HG02943 (cell line): ENCODE results near the gene PDSS2.
"Not testable (repeated sequence)": the region's sequence is repeated elsewhere in the genome, so short reads cannot be mapped to it uniquely, and the experiment has no call there.

Experiments
- ATAC-seq: cut with Tn5 transposase; IDR thresholded peaks from one replicate; pipeline ENCODE4 v1.9.1; 2021; ENCODE audit warnings: mild to moderate bottlenecking, low read depth, moderate library complexity; ENCODE audit not compliant: unreplicated experiment

PDSS2 gene

DNA sequence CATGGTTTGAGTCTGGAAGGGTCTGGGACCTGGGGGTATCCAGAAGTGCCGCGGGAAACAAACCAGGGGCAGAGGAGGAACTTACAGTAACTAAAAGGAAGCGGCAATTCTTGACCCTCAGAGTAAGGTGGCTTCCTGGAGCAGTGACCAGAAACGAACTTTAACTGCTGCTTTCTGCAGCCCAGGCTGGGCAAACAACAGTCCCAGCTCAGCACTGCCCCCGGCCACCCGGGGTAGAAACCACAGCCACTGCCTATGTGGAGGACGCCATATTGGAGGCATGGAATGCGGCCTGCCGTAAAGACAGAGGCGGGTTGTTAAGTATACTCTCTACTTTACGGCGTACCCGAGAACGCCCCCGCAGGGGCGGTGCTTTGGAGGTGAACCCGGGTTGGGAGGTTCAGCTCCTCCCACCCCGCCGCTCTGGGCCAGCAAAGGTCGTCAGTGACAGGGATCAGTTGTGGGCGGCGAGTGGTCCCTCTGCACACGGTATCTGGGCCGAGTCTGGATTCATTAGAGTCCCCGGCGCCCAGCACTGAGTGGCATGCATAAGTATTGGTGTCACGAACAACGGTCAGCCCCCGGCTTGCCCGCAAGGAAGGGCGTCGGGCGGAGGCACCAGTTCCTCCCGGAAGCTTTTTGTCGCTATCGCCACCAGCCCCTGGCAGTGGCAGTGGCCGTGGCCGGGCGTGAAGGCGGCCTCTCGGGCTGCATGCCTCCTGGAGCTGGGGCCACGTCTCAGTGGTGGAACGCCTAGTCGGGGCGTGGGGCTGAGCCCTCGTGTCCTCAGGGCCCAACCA is at the start of gene PDSS2:
TSS of gene PDSS2 (minus strand) at position 282 of the 800 bp plus-strand sequence. CDS start at position 3, 279 bp downstream.
- ATAC-seq = peak; percentile 92

DNA sequence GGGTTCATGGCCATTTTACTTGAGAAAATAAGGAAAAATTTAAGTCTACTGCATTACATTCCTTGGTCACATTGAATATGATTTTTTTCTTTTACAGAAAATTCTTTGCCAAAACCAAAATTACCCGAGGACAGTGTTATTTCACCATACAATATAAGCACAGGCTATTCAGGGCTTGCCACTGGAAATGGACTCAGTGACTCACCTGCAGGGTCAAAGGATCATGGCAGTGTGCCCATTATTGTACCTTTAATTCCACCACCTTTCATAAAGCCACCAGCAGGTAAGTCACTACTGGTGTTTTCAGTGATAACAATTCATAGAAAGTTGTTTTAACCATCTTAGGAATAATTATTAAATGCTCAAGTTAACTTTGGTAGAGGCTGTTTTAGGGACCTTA is 46.8 kb upstream of the PDSS2 start:
- no peak for ATAC-seq

DNA sequence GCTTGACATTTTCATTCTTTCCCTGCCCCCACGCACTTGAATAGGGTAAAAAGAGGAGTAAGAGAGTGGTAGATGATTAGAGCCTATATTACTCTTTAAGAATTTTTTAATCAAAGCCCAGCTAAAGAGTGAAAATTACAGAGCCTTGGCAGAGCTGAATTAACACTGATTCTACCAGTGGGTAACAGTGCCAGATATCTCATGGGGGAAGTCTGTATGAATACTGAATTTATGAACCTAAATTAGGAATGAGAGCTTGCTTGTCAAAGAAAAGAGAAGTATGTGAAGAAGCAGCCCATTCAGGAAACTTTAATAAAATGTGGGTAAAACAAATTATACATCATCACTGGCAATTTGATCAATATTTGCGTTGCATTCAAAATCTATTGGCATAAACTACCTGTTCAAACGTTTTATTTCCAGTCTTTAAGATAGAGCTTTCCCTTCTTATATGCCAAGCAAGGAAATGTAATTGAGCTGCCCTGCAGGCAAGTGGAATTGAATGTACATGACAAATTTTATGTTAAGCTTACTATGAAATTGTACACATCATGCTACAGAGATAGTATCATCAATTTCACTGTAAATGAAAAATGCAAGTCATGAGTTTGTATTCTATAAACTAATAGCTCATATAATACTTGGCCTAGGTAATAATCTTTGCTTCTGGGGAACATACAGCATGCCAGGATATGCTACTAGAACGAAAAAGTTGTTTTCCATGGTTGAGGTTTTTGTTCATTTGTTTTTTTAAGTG is 45.1 kb upstream of the PDSS2 start:
- no peak for ATAC-seq

- no peak for ATAC-seq
Measured at GRCh38 chr6:107496892-107497684, 37.7 kb upstream of the PDSS2 start.

DNA sequence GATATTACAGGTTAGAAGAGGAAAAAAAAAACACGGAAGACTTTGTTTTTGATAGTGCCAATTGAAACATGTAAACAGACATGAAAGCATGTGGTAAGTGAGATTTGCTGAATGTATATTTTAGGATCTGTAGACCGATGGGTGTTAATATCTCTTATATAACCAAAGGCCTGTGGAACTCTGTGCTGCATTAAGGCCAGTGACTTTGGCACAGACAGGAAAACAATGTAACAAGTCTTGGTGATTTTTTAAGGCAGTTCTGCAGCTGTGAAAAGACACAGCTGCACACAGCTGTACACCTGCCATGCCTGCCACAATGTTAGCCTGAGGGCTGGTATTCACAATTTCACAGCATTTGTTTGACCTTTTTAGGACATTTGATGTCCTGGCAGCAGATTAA is 36.6 kb upstream of the PDSS2 start:
- no peak for ATAC-seq

GRCh38 chr6:107495196-107495643 is 35.9 kb upstream of the PDSS2 start:
- ATAC-seq = no peak

GRCh38 chr6:107493158-107494057 is 34.0 kb upstream of the PDSS2 start:
- no peak for ATAC-seq

DNA sequence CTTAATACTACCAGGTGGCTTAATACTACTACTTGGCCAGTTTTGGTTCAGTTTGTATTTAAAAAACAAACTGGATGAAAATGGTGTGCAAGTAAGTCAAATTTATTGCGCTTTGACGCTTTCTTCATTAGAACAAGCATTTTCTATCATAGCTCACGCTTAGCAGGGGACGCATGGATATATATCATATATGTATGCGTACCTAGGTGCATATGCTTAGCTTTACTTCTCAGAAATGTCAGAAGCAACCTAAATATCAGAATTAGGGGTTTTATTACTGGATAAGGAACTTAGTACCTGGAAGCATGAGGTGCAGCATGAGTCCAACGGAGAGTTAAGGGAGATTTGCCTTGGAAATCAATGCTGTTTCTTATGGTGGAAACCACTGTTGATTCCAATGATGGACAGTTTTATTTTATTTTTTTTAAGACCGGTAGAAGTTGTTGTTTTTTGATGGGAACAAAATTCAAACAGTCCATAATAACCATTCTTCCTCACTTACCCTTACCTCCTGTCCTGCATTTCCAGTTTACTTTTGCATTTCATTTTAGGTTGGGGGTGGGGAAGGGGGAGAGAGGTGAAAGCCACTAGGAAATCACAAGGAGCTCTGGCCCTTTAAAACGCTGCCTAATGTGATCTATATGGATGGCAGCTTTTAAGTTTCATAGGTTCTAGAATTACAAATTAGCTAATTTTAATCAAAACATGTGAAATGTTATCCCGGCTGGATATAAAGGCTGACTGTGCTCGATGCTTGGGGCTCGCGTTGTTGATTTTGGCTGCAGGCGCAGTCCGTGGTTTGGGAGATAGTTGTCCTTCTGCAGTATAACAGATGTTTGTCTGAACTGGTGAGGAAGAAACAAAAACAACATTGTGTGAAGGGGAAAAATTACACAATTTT is 32.6 kb upstream of the PDSS2 start:
- no peak for ATAC-seq

DNA sequence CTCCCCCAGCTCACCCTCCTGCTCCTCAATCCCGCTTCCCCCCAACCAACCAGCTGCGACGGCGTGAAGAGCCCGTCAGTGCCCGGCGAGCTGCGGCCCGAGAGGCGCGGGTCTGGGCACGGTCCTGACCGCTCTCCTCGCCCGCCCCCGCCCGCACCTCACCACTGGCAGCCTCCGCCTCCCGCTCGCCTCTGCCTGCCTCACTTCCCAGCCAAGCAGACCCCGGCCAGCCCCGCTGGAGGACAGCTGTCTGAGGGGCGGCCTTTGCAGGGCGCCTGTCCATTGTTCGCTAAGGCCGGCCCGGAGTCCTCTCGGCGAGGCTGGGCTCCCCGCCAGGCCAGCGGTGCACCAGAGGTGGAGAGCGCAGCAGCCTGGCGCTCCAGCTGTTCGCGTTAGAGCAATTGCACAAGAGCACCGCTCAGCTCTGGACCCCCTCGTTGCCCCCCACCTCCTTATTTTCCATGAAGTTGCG is 31.8 kb upstream of the PDSS2 start:
- ATAC-seq = no peak

DNA sequence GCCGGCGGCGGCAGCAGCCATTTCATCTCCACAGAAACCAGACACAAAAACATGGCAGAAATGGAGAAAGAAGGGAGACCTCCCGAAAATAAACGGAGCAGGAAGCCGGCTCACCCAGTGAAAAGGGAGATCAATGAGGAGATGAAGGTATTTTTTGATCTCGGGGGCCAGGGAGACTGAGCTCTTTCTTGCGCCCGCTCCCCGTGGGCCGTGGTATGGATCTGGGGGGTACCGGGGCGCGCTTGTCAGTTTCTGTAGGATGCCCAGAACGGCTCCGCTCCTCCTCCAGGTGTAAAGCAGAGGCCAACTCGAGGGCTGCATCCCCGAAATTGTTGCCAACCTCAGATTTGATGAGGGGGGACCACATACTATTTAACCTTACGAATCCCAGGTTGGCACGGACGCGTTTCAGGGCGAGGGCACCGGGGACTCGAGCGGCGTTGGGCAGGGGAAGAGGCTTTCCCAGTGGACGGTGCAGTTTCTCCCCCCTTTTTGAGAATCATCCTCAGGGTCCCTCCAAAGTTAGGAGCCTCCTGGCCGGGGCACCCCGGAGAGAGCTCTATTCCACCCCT is 31.3 kb upstream of the PDSS2 start:
- ATAC-seq = no peak

DNA sequence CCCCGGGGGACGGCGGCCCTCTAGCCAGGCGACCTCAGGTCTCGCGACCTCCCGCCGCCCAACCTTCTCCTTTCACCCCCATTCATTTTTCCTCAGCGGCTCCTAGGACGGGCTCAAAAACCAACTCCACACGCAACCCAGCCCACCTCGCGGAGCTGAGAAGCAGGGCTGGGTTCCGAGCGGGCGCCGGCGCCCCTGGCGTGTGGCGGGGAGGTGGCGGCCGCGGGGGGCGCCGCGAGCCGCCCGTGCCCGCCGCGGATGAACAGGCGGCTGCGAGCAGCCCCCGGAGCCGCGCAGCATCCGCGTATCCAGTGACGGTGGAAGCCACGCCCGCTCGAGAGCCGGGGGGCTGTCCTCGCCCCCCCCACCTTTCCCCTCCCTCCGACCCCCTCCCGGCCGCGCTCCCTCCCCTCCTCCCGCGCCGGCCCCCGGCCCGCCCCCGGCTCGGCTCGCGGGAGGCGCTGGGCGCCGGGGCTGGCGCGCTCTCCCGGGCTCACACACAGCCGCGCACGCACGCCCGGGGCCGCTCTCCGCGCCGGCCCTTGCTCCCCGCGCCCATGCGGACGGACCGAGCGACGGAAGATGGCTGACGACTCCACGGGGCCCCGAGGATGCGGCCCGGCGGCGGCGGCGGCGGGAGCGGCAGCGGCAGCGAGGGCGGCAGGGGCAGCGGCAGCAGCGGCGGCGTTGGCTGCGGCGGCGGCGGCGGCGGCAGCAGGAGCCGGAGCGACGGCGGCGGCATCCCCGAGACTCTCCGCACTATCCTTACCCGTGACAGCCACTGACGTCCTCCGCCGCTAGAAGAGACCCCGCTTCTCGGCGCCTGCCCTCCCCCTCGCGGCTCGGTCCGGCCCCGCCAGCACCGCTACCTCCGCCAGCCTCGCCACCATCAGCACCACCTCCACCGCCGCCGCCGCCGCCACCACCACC is 30.5 kb upstream of the PDSS2 start, which contains the start of gene SOBP:
TSS of gene SOBP (plus strand) at position 482 of the 930 bp plus-strand sequence. CDS start 500 bp downstream, outside the sequence.
- ATAC-seq = no peak

DNA sequence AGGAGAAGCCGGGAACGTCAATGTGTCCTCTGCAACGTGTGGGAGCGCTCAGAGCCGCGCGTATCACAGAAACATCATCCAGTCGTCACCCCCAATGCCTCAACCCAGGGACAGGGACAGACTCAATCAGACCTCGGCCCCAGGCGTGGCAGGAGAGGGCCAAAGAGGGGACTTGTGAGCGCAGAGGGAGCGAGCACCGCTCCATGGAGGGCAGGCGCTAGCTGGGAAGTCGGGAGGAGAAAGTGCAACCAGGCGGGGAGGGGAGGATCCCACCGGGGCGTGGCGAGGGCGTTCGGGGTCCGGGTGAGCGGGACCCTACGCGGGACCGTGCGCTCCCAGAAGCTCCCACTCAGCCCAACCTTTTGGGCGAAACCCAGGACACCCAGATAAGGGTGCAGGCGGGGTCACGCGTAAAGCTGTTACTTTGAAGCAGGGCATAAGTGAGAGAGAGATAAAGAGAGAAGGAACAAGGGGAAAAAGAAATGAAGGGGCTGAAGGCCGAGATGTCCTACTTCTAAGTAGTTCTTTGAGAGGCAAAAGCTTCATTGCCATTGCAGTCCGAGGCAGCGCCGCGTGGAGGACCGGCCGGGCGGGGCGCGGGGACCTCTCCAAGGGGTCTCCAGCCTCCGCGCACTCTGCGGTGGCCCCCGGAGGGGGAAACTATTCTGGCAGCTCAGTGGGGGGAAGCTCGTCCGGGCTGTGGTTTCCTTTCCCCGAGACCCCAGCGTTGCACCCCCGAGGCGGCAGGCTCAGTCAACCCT is 29.7 kb upstream of the PDSS2 start:
- no peak for ATAC-seq

DNA sequence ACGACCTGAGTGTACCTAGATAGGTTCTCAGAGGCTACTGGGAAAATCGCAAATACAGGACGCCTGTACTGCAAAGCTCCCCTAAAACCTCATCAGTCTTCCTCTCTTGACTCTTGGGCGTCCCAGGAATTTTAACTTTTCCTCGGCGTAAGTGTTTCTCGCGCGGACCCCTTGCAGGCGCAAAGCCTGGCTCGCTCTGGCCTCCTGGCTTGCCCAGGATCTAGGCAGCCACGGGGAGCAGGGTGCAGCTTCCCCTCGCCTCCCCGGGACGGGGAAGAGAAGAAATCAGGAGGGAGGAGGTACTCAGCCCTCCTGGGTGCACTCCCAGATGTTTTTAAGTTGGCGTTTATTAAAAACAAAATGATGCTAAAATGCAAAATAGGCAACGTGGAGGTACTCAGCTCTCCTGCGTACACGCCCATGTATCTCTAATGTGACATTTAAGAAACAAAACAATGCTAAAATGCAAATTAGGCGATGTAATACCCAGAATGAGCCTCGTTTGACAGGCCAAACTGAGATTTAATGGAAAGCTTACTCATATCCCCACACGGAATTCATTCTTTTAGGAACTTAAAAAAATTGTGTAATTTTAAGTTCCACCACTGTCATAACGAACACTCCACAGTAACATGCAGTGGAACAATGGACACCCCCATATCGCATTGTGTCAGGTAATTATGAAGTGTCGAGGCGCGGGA is 29.0 kb upstream of the PDSS2 start:
- no peak for ATAC-seq

- ATAC-seq = no peak
Measured at GRCh38 chr6:107485157-107485556, 25.8 kb upstream of the PDSS2 start.

DNA sequence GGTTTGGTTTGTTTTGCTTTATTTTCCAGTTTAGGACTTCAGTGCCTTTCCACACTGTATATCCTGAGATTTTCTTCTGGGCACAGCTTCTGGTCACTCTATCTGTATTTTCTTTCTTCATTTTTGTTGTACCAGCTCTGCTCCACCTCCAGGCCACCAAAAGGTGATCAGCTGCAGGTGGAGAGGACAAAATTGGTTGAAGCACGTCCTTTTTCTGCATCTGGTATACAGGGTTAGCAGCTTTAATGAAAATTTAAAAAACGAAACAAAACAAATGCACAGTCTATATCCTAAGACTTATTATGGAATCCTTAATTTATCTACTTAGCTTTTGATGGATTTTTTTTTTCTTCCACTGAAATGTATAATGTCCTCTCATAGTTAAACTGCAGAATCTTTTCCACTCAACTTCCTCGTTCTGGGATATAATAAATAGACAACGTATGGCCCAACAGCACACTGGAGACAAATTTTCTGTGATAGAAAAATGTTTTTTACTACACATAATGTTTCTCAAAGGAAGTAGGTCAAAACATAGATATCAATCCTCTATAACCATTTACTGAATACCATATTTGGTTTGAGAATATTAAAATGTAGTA is 19.8 kb upstream of the PDSS2 start:
- no peak for ATAC-seq

DNA sequence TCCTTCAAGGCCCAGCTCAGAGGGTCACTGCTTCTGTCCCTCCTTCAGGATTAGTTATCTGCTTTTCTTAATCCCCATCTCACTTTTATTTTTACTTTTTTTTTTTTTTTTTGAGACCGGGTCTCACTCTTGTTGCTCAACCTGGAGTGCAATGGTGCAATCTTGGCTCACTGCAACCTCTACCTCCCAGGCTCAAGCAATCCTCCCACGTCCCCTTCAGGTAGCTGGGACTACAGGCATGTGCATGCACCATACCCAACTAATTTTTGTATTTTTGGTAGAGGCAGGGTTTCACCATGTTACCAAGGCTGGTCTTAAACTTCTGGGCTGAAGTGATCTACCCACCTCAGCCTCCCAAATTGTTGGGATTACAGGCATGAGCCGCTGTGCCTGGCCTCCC is 16.5 kb upstream of the PDSS2 start:
- not testable (repeated sequence) for ATAC-seq
